Fibroblast of skin of left biceps (primary cell): ENCODE data around the gene ZNF831.

Experiments
- DNase-seq, 2 experiments: peaks; one replicate each; pipeline ENCODE4 v3.0.0-alpha.2; 2013; ENCODE audit warnings: low read depth in 2 of 2

The ZNF831 gene

GRCh38 chr20:59247731-59248684, 84.4 kb downstream of the ZNF831 start:
- peak; percentile 23 to 28 for DNase-seq

- DNase-seq = no peak
These were observed 86.7 kb downstream of the ZNF831 start for GRCh38 chr20:59250293-59250692.

GRCh38 chr20:59253325-59253724, 89.7 kb downstream of the ZNF831 start:
- DNase-seq = no peak

GRCh38 chr20:59253779-59254319, 90.2 kb downstream of the ZNF831 start:
- no peak for DNase-seq

- no peak for DNase-seq
These were observed 91.6 kb downstream of the ZNF831 start for GRCh38 chr20:59255256-59255655.

GRCh38 chr20:59258221-59258621, 94.6 kb downstream of the ZNF831 start:
- no peak for DNase-seq

GRCh38 chr20:59259946-59260345, 96.3 kb downstream of the ZNF831 start:
- no peak for DNase-seq

- DNase-seq = no peak
These were observed 101.7 kb downstream of the ZNF831 start for GRCh38 chr20:59265298-59265697.

- DNase-seq = no peak
These were observed 105.2 kb downstream of the ZNF831 start for GRCh38 chr20:59268870-59269269.

GRCh38 chr20:59269411-59270025, 105.9 kb downstream of the ZNF831 start:
- DNase-seq = no peak

- no peak for DNase-seq
These were observed 106.8 kb downstream of the ZNF831 start for GRCh38 chr20:59270380-59270779.

- DNase-seq = no peak
These were observed 110.2 kb downstream of the ZNF831 start for GRCh38 chr20:59273739-59274357.

GRCh38 chr20:59276938-59277337, 113.3 kb downstream of the ZNF831 start:
- DNase-seq = no peak

- no peak for DNase-seq
These were observed 120.8 kb downstream of the ZNF831 start for GRCh38 chr20:59284470-59284869.

- no peak for DNase-seq
These were observed 126.4 kb downstream of the ZNF831 start for GRCh38 chr20:59289994-59290393.

GRCh38 chr20:59291740-59292383, 128.2 kb downstream of the ZNF831 start:
- DNase-seq = no peak

GRCh38 chr20:59295531-59295930, 131.9 kb downstream of the ZNF831 start:
- no peak for DNase-seq

- DNase-seq = no peak
These were observed 134.1 kb downstream of the ZNF831 start for GRCh38 chr20:59297686-59298085.

GRCh38 chr20:59299945-59300332, 136.3 kb downstream of the ZNF831 start:
- DNase-seq = no peak

GRCh38 chr20:59300333-59301081, 136.9 kb downstream of the ZNF831 start, which contains the start of gene EDN3:
EDN3 (plus strand) TSS chr20:59300611; CDS start chr20:59300813, 202 bp downstream.
- DNase-seq = no peak
